RWPE1 (cell line): Measurements from ENCODE around the gene LINGO4.

Experiments used
- CTCF ChIA-PET: fragments of 350-600 bp; sonication (Branson Sonifier 250); formaldehyde crosslinking; extraction: SDS; loops from one replicate; lab custom pipeline; 2021; lab: Yijun Ruan, JAX
- POLR2A ChIA-PET: fragments of 400-600 bp; formaldehyde crosslinking; extraction: SDS; loops from one replicate; lab custom pipeline; 2020; ENCODE audit warnings: antibody characterized with exemption; ENCODE audit not compliant: low non-redundant PET; lab: Yijun Ruan, JAX
- DNase-seq: peaks from one replicate; pipeline ENCODE4 v3.0.0; 2012; ENCODE audit warnings: low spot score
- H3K27ac ChIP-seq: fragments of 450-650 bp; 2 replicates; pipeline ENCODE4 v1.5.1; 2017
- CTCF ChIP-seq: fragments of 450-650 bp; conservative IDR thresholded peaks from 2 replicates; pipeline ENCODE4 v1.5.1; 2017; ENCODE audit warnings: low read depth, mild to moderate bottlenecking

The LINGO4 gene

GRCh38 chr1:151762941-151763921 lies 42.0 kb downstream of the LINGO4 start, which contains the start of gene MRPL9:
TSS of gene MRPL9 (minus strand) at chr1:151763496. CDS start at chr1:151763479, 17 bp downstream.
- TF ChIP-seq CTCF: no peak
- peak within 1 kb of the TSS; percentile 90 for H3K27ac ChIP-seq
- ChIA-PET POLR2A (no interaction called here), CTCF (interaction anchor here (0.5 to 1.2 kb wide), 4 partner anchors 23 to 229 kb away, joined by 3 to 4 read pairs (median 3); no protein-coding TSS in a partner anchor)
- DNase-seq: peak; percentile 90

- ChIA-PET POLR2A (no interaction called here), CTCF (interaction anchor here (1.5 kb wide), 1 partner anchor 30 kb away, joined by 3 read pairs; the partner anchor contains the start of gene TDRKH)
- no peak for TF ChIP-seq CTCF
- no peak for DNase-seq
- H3K27ac ChIP-seq: no peak overlapping the region
These were observed 44.4 kb downstream of the LINGO4 start for GRCh38 chr1:151760597-151761385.

GRCh38 chr1:151759241-151759640 lies 46.0 kb downstream of the LINGO4 start:
- no peak for DNase-seq
- ChIA-PET CTCF (no interaction called here), POLR2A (interaction anchor here (0.7 kb wide), 1 partner anchor 210 kb away, joined by 3 read pairs; no protein-coding TSS in a partner anchor)
- TF ChIP-seq CTCF: no peak
- H3K27ac ChIP-seq: no peak overlapping the region

GRCh38 chr1:151756291-151756690 lies 48.9 kb downstream of the LINGO4 start:
- ChIA-PET POLR2A (no interaction called here), CTCF (interaction anchor here (0.6 to 0.9 kb wide), 2 partner anchors 16 to 125 kb away, joined by 3 read pairs; no protein-coding TSS in a partner anchor)
- TF ChIP-seq CTCF: no peak
- DNase-seq: peak; percentile 42
- no peak overlapping the region for H3K27ac ChIP-seq
